Omental fat pad (tissue), 4 donors: ENCODE results near the gene IGSF21. TPM values are rescaled to one million over a fixed set of nuclear protein-coding genes. Genes with fewer than 3 reads are reported as not detected.

Source experiments
- ATAC-seq: fragments of 150-250 bp; one replicate; pipeline ENCODE4 v1.9.1; 2016; ENCODE audit warnings: mild to moderate bottlenecking, moderate library complexity; ENCODE audit not compliant: low FRiP score
- DNase-seq: peaks from one replicate; pipeline ENCODE4 v3.0.0-alpha.2; 2019; ENCODE audit warnings: low spot score
- CTCF ChIP-seq, 3 donors: fragments of 450-650 bp; IDR thresholded peaks; one replicate each; pipeline ENCODE4 v1.5.1; 2016 to 2017; ENCODE audit warnings: antibody characterized with exemption in 3 of 3, mild to moderate bottlenecking in 3 of 3, moderate library complexity in 2 of 3
- total RNA-seq, 4 donors: library from RNA; depleted of rRNA; stranded (reverse); fragments of >200 nt; gene quantifications; one replicate each; pipeline ENCODE4 v1.1.0, GENCODE V29; 2016

The IGSF21 gene
- total RNA-seq, 4 donors from 2014 or later: 0.56 to 7.8 (median 7.4) TPM; not detected in 1

DNA sequence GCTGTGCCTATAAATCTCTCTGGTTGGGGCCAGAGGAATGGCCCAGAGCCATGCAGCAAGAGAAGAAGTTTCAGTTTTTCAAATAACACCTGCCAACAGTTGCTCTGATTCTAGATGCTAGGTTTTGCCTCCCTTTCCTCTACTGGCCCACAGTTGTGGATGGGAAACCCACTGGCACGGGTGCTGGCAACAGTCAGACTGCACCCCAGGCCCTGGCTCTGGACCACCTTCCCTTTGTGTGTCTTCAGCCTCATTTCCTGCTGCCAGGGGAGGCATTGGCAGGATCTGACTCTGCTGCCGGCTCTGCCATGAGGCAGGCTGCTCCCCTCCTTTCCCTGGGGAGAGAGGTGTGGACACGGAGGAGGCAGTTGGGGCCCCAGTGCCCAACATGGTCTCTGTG is 142.0 kb downstream of the IGSF21 start:
- ATAC-seq (no peak), DNase-seq (no peak)
- TF ChIP-seq CTCF (IDR thresholded peaks at IDR 0.05): no peak

DNA sequence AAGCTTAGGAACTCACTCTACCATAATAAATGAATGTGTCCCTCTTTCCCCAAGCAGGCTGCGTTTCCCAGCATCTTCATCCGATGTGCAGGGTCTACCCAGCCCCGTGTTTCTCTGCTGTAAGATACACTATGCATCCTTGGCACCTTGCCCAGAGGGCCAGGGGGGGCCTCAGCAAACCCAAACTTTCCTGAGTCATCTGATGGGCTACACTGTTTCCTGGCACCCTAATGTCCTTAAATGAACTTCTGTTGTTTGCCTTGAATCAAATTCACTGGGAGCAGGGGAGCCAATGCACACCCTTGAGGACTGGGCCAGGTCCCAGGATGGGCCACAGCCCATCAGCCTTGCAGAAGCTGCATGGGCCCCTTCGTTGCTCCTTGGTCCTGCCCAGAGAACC is 145.5 kb downstream of the IGSF21 start:
- DNase-seq (no peak), ATAC-seq (no peak)
- no peak for TF ChIP-seq CTCF (IDR thresholded peaks at IDR 0.05)

DNA sequence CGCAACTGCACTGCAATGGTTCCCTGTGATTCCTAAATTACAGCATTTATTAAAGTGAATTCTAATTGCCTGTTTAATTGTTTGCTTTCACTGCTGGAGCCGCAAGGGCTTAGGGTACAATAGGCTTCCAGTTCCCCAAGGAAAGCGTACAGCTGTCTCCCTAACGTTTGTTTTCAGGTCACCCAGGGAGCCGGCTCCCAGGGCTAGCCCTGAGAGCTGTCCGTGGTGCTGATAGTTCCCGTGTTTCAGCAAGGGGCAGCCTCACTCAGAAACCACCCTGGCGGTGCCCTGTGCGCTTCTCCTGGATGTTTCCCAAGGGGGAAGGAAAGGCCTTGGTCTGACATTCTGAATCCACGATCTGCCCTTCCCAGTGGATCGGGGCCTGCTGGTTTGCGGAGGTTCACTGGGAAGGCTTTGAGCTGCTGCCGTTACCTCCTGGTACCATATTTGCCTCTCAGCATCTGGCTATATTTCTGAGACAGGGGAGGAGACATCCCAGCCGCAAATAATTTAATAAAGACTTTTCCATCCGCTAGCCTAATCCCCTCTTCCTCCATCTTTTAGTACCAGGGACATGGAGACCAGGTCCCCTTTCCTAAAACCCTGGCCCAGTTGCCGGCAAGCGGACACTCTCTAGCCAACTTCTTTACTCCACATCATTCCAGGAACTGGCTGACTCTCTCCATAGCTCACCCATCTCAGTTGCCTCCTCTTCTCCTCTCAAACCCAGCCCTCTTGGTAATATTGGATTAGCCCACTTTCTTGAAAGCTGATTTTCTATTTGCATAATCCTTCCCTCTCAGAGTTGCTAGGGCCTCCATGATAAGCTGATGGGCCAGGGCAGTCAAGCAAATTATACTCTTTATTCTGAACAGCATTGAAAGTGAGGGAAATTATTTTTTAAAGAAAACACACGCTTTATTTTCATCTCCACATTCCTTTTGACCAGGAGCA is 149.0 kb downstream of the IGSF21 start:
- TF ChIP-seq CTCF (IDR thresholded peaks at IDR 0.05): no peak
- no peak for DNase-seq
- no peak for ATAC-seq

DNA sequence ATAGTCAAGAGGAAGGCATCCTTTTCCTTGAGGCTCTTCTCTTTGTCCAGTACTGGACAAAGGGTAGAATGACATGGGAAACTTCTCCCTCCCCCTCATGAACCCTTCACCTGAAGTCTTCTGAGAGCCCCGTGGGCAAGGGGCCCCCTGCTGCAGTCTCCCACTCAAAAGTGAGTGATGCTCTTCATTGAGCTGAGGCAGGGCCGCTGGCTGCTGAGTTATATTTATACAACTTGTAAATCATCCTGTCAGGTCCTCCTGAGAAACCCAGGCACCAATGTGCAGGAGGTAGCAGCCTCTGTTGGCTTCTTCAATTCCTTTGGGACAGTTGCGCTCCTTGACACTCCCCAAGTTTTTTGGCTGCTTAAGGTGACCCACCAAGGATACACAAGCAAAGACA is 150.2 kb downstream of the IGSF21 start:
- no peak for TF ChIP-seq CTCF (IDR thresholded peaks at IDR 0.05)
- ATAC-seq: no peak
- no peak for DNase-seq

- DNase-seq (no peak), ATAC-seq (no peak)
- TF ChIP-seq CTCF (IDR thresholded peaks at IDR 0.05): no peak
Observed at GRCh38 chr1:18261891-18262290, 154.3 kb downstream of the IGSF21 start.

- TF ChIP-seq CTCF (IDR thresholded peaks at IDR 0.05): no peak
- ATAC-seq: no peak
- no peak for DNase-seq
Observed at GRCh38 chr1:18262726-18263125, 155.1 kb downstream of the IGSF21 start.
